SJCRH30 (cell line): ENCODE measurements around the gene C6orf47. TPM values are rescaled to one million over a fixed set of nuclear protein-coding genes. Genes with fewer than 3 reads are reported as not detected.
A peak's percentile ranks its signal among the peaks of the same experiment; 100 is the strongest.

Experiments
- DNase-seq, 2 experiments: peaks; one replicate each; pipeline ENCODE4 v3.0.0-alpha.2; 2015 to 2020
- H3K27ac ChIP-seq: fragments of 250-450 bp; sonication (Bioruptor Pico); 2 replicates; pipeline ENCODE4 v1.5.1; 2020; ENCODE audit warnings: mild to moderate bottlenecking, moderate library complexity
- H3K27me3 ChIP-seq: fragments of 250-450 bp; sonication (Bioruptor Pico); 2 replicates; pipeline ENCODE4 v1.5.1; 2020; ENCODE audit warnings: mild to moderate bottlenecking, moderate library complexity
- H3K36me3 ChIP-seq: fragments of 250-450 bp; sonication (Bioruptor Pico); 2 replicates; pipeline ENCODE4 v1.5.1; 2020; ENCODE audit warnings: mild to moderate bottlenecking, moderate library complexity
- H3K4me1 ChIP-seq: fragments of 250-450 bp; sonication (Bioruptor Pico); 2 replicates; pipeline ENCODE4 v1.5.1; 2020; ENCODE audit warnings: mild to moderate bottlenecking, moderate library complexity
- H3K4me3 ChIP-seq: fragments of 250-450 bp; sonication (Bioruptor Pico); 2 replicates; pipeline ENCODE4 v1.5.1; 2020; ENCODE audit warnings: mild to moderate bottlenecking, moderate library complexity
- H3K9me3 ChIP-seq: fragments of 250-450 bp; sonication (Bioruptor Pico); replicated peaks from 2 replicates; pipeline ENCODE4 v1.5.1; 2020; ENCODE audit warnings: mild to moderate bottlenecking, moderate library complexity
- total RNA-seq: library from RNA; depleted of rRNA; stranded (reverse); fragments of >200 nt; shearing (Covaris generic); gene quantifications from 2 replicates; pipeline ENCODE4 v1.2.3, GENCODE V29; 2014

The C6orf47 gene
- total RNA-seq, 1 experiment from 2014 or later: 19.0 TPM

DNA sequence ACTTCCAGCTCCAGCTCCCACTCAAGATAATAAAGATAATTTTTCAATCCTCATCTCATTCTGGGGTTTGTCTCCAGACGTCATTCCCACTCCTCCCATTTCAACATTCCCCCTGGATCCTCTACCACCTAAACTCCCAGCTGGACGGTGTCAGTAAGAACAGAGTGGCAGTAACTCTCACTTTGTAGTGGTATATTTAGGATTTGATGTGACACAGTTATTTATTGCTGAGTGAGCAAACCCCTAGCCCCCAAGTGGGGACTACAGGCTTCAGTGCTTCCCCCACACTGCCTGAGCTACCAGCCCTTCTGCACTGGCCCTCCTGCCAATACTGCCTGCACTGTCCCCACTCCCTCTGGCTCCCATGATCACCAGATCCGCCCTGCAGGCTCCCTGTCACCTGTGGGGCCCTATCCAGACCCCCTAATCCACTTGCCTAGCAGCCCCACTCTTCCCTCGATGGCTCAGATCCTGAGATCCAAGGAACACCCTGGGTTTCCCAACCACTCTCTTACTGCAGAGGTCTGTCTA lies 2.4 kb downstream of the C6orf47 start:
- Histone ChIP-seq H3K4me1 (peaks cover 3% of the 10 kb centered on the region; the same call in 1 of the 2 replicates), H3K4me3 (no peak overlapping the region), H3K36me3 (peaks cover 7% of the 10 kb centered on the region; the same call in 1 of the 2 replicates), H3K27me3 (no peaks in the 10 kb centered on the region), H3K27ac (no peak overlapping the region), H3K9me3 (no peaks in the 10 kb centered on the region)
- DNase-seq: no peak

DNA sequence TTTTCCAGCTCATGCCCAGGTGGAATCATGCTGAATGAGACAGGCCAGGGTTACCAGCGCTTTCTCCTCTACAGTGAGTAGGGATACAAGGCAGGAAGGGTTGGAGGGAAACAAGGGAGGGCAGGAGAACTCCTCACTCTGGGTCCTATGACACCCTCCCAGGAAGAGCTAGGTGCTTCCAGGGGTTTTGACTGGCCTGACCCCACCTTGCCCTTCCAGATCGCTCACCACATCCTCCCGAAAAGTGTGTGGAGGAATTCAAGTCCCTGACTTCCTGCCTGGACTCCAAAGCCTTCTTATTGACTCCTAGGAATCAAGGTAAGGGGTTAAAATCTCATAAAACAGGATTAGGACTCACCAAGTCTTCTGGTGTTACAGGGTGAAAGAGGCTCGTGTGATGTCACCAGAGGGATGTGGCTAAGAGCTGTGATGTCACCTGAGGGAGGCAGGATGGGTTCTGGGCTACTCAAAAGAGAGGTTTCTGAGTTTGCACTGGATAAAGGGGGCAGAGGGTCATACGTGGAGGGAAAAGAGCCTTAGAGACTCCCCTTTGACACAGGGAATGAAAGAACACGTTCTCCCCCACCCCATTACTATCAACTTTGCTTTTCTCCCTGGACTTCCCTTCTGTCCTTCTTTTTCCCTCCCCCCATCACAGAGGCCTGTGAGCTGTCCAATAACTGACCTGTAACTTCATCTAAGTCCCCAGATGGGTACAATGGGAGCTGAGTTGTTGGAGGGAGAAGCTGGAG lies 3.0 kb downstream of the C6orf47 start:
- no peak overlapping the region for H3K27ac ChIP-seq
- H3K27me3 ChIP-seq: no peaks in the 10 kb centered on the region
- H3K36me3 ChIP-seq: peaks cover 6% of the 10 kb centered on the region; the same call in 1 of the 2 replicates
- peaks cover 3% of the 10 kb centered on the region; the same call in 1 of the 2 replicates for H3K4me1 ChIP-seq
- no peaks in the 10 kb centered on the region for H3K9me3 ChIP-seq
- no peak overlapping the region for H3K4me3 ChIP-seq
- no peak for DNase-seq

- Histone ChIP-seq H3K27me3 (no peaks in the 10 kb centered on the region), H3K27ac (no peak within 1 kb of the TSS), H3K4me1 (peaks cover 3% of the 10 kb centered on the region; the same call in 1 of the 2 replicates), H3K4me3 (no peak within 1 kb of the TSS), H3K36me3 (peaks cover 4% of the 10 kb centered on the region; the same call in 1 of the 2 replicates), H3K9me3 (no peaks in the 10 kb centered on the region)
- DNase-seq: no peak
These were observed 5.0 kb downstream of the C6orf47 start, which contains the start of gene APOM for GRCh38 chr6:31655349-31656237. Gene APOM (plus strand): TSS chr6:31655894. CDS start chr6:31655967, 73 bp downstream.

DNA sequence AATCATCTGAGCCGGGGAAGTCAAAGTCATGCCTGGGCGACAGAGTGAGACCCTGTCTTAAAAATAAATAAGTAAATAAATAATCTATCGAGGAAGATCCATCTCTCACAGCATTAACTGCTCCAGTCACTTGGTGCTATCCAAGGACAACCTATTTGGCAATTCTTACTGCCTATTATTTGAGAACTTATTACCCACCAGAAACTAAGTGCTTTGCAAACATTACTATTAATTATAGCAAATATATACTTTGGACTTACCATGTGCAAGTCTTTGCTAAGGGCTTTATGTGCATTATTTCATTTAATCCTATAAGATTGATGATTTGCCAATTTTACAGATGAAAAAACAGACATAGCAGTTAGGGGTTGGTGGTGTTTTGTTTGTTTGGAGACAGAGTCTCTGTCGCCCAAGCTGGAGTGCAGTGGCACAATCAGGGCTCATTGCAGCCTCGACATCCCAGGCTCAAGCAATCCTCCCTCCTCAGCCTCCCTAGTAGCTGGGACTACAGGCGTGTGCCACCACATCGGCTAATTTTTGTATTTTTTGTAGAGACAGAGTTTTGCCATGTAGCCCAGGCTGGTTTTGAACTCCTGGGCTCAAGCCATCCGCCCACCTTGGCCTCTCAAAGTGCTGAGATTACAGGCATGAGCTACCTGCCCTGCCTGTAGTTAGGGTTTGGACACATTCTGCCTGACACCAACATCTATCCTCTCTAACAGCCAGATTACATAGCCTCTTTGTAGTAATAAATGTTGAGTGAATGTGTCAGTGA lies 5.8 kb downstream of the C6orf47 start:
- no peaks in the 10 kb centered on the region for H3K27me3 ChIP-seq
- peaks cover 4% of the 10 kb centered on the region; the same call in 1 of the 2 replicates for H3K36me3 ChIP-seq
- no peaks in the 10 kb centered on the region for H3K9me3 ChIP-seq
- DNase-seq: no peak
- H3K27ac ChIP-seq: no peak overlapping the region
- peaks cover 3% of the 10 kb centered on the region; the same call in 1 of the 2 replicates for H3K4me1 ChIP-seq
- no peak overlapping the region for H3K4me3 ChIP-seq

DNA sequence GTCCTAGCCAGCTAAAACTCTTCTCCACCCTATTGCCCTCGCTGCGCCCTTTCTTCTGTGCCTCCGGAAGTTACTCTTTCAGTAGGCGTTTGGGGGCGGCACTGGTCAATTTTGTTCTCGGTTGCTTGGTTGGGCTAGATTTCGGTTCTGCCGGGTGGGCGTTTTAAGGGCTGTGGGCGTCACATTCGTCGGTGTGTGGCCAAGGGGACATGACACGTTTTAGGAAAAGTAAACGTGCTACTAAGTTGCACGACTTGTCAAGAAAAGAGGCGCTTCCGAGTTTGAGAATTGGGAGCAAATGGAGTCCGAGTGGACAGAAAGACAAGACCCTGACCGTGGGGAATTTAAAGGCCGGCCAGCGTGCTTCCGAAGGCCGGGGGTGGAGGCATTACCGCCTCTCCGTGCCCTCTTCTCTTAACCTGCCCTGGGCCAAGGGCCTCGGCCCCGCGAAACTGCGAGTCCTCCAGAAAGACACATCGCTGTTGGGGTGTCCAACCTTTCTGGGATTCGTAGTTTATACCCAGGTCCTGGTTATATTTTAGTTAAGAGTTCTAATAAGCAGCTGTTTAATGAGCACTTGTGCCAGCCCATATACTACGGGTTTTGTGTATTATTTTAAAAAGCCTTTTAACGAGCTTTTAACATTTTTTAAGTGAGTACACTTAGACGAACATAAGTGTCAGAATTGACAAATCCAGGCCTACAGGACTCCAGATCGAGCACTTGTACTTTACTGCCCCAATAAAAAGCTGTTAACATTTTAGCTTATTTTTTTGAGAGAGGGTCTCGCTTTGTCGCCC lies 7.5 kb downstream of the C6orf47 start:
- Histone ChIP-seq H3K4me1 (no peaks in the 10 kb centered on the region), H3K9me3 (no peaks in the 10 kb centered on the region), H3K27me3 (no peaks in the 10 kb centered on the region), H3K27ac (peak overlapping the region; percentile 97), H3K4me3 (peak overlapping the region; percentile 99), H3K36me3 (peaks cover 13% of the 10 kb centered on the region; the same call in 1 of the 2 replicates)
- peak in 1 of 2 experiments; percentile 90 for DNase-seq

- Histone ChIP-seq H3K4me3 (peak overlapping the region; percentile 99), H3K27ac (peak overlapping the region; percentile 97), H3K4me1 (no peaks in the 10 kb centered on the region), H3K9me3 (no peaks in the 10 kb centered on the region), H3K27me3 (no peaks in the 10 kb centered on the region), H3K36me3 (peaks cover 20% of the 10 kb centered on the region; the same call in 1 of the 2 replicates)
- no peak for DNase-seq
These were observed 8.9 kb downstream of the C6orf47 start for GRCh38 chr6:31651602-31652191.

- Histone ChIP-seq H3K36me3 (peaks cover 53% of the 10 kb centered on the region), H3K27me3 (no peaks in the 10 kb centered on the region)
These were observed 15.3 kb downstream of the C6orf47 start for GRCh38 chr6:31645325-31645724.

DNA sequence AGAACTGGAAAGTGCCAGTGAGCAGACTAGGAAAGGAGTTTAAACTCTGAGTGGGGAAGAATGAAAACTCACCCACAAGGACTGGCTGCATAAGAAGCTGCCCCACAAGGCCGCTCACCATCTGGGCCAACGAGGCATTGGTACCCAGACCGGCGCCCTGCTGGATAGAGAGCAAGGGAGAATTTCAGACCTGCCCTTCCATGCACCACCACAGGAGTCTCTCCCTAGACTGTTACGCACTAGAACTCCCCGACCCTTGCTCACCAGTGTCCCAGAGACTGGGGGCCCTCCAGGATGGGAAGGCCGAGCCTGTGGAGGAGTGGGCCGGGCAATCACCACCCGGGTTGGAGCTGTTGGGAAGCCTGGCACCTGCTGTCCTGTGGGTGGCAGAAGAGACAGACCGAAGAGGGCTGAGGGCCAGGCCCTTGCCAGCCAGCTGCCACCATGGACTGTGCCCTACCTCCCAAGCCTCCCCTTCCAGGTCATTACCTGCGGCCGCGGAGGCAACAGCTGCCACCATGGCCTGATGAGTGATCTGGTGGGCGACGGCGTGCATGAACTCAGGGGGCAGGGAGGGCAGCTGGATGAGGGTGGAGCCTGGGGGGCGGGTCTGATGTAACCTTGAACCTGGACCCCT lies 16.6 kb downstream of the C6orf47 start:
- Histone ChIP-seq H3K27ac (no peak overlapping the region), H3K9me3 (no peaks in the 10 kb centered on the region), H3K27me3 (no peaks in the 10 kb centered on the region), H3K4me1 (no peaks in the 10 kb centered on the region), H3K36me3 (peaks cover 62% of the 10 kb centered on the region), H3K4me3 (no peak overlapping the region)
- no peak for DNase-seq

More at GRCh38 chr6:31645325-31645724, 15.3 kb downstream of the C6orf47 start:
- Histone ChIP-seq H3K27ac (no peak overlapping the region), H3K4me1 (no peaks in the 10 kb centered on the region), H3K9me3 (no peaks in the 10 kb centered on the region), H3K4me3 (no peak overlapping the region)
- no peak for DNase-seq

DNA sequence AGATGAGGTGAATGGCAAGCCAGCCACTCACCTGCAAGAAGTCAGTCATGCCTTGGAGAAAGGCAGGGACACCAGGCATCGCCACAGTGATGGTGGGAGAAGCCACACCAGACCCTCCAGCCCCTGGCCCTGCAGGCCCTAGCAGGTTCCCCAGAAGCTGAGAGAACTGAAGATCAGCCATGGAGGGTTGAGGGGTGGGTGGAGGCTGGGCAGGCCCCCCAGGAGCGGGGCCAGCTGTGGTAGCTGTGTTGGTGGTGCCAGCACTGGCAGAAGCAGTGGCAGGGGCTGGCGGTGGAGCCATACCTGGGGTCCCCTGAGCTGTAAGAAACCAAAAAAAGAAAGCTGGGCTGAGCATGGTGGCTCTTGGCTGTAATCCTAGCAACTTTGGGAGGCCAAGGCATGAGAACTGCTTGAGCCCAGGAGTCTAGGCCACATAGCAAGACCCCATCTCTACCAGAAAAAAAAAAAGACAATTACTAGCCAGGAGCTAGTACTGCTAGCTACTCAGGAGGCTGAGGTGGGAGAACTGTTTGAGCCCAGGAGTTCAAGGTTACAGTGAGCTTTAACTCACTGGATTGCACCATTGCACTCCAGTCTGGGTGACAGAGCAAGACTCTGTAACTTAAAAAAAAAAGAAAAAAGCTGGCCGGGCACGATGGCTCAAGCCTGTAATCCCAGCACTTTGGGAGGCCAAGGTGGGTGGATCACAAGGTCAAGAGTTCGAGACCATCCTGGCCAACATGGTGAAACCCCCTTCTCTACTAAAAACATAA lies 17.6 kb downstream of the C6orf47 start:
- no peaks in the 10 kb centered on the region for H3K27me3 ChIP-seq
- no peaks in the 10 kb centered on the region for H3K4me1 ChIP-seq
- H3K4me3 ChIP-seq: no peak overlapping the region
- H3K36me3 ChIP-seq: peaks cover 66% of the 10 kb centered on the region
- no peak for DNase-seq
- no peaks in the 10 kb centered on the region for H3K9me3 ChIP-seq
- H3K27ac ChIP-seq: no peak overlapping the region

DNA sequence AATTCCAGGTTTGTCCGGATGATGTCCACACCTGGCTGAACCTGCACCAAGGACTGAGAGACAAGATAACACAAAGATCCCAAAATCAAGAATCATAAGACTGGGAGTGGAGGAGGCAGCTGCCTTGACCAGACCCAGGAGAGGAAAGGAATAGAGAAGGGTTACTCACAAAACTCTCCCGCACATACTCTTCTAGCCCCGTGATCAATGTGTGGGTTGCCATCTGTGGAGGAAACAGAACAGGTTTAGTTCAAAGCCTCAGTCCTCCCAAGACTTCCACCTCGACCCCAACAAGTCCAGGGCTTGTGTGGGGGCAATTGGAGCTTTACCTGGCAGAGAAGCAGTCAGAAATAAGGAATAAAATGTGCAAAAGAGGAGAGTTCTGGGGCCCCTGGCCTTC lies 19.2 kb downstream of the C6orf47 start:
- Histone ChIP-seq H3K4me1 (no peaks in the 10 kb centered on the region), H3K36me3 (peaks cover 70% of the 10 kb centered on the region), H3K27ac (no peak overlapping the region), H3K27me3 (no peaks in the 10 kb centered on the region), H3K4me3 (no peak overlapping the region), H3K9me3 (no peaks in the 10 kb centered on the region)
- no peak for DNase-seq

DNA sequence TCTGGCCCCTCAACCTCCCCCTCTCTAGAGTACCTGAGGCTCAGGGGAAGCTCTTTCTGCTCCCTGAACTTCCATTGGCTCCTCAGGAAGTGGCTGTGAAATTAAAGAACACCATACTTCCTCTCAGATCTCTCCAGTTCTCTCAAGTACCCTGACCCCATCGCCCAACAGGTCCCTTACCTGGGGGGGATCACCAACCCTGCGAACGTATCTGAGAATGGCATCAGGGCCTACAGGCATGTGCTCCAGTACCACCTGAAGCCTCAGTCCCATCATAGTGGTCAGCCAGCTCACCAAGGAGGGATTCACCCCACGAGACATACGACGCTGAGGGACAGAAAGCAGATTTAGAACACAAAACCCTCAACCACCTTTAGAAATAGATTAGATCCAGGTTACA lies 20.0 kb downstream of the C6orf47 start:
- DNase-seq: no peak
- Histone ChIP-seq H3K4me3 (no peak overlapping the region), H3K27ac (no peak overlapping the region), H3K27me3 (no peaks in the 10 kb centered on the region), H3K4me1 (no peaks in the 10 kb centered on the region), H3K36me3 (peaks cover 77% of the 10 kb centered on the region), H3K9me3 (no peaks in the 10 kb centered on the region)

DNA sequence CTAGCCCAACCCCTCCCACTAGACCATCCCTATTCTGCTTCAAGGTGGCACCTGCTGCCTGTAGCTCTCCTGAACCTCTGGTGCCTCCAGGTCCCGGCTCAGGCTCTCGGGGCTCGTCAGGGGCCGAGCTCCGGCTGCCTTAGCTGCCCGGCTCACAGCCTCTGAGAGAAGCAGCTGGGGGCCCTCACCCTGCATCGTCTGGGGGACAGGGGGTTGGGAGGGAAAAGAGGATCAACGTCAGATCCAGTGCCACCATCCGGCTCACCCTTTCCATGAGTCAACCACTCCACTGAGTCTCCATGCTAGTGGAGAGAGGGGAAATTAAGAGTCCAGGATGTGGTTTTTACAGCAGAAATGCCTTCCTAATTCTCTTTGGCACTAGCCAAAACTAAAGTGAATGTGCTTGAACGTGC lies 21.1 kb downstream of the C6orf47 start:
- Histone ChIP-seq H3K36me3 (peaks cover 81% of the 10 kb centered on the region), H3K4me3 (no peak overlapping the region), H3K27me3 (no peaks in the 10 kb centered on the region), H3K27ac (no peak overlapping the region), H3K9me3 (no peaks in the 10 kb centered on the region), H3K4me1 (no peaks in the 10 kb centered on the region)
- no peak for DNase-seq
